ENCODE data around the gene ZNF678.

GRCh38 chr1:227548448-227548847, 14.9 kb upstream of the ZNF678 start:
- TF ChIP-seq CEBPG (CRISPR knock-in tag; IDR thresholded peaks at IDR 0.05) = no peak
- no peak for TF ChIP-seq CEBPG (tag; conservative IDR thresholded peaks at IDR 0.05 in 1 of 2, IDR thresholded peaks at IDR 0.05 in 1 of 2)
- TF ChIP-seq CTCF (IDR thresholded peaks at IDR 0.05 in 2 of 3, conservative IDR thresholded peaks at IDR 0.05 in 1 of 3; ENCODE audit: insufficient read depth in 2 of 3, low read depth in 1 of 3, low read length in 3 of 3) = no peak
- no peak for TF ChIP-seq MTF1 (CRISPR knock-in tag; IDR thresholded peaks at IDR 0.05; ENCODE audit: borderline replicate concordance)
- no peak for TF ChIP-seq E2F1 (CRISPR knock-in tag; IDR thresholded peaks at IDR 0.05)
- TF ChIP-seq ETS1 (conservative IDR thresholded peaks at IDR 0.05; ENCODE audit: control insufficient read depth, low read depth, low read length) = no peak
- no peak for TF ChIP-seq ZNF224 (CRISPR knock-in tag; IDR thresholded peaks at IDR 0.05)
- TF ChIP-seq HCFC1 (IDR thresholded peaks at IDR 0.05; ENCODE audit: low read depth, low read length) = no peak
- TF ChIP-seq HMG20A (CRISPR knock-in tag; conservative IDR thresholded peaks at IDR 0.05) = no peak
- no peak for TF ChIP-seq JUND (IDR thresholded peaks at IDR 0.05; ENCODE audit: borderline replicate concordance, low read depth, low read length)
- TF ChIP-seq JUND (tag; IDR thresholded peaks at IDR 0.05; ENCODE audit: borderline replicate concordance, low read depth, low read length) = no peak
- TF ChIP-seq HDAC2 (IDR thresholded peaks at IDR 0.05) = no peak
- TF ChIP-seq JUNB (CRISPR knock-in tag; conservative IDR thresholded peaks at IDR 0.05) = no peak
- no peak for TF ChIP-seq POLR2A (conservative IDR thresholded peaks at IDR 0.05)
- TF ChIP-seq, protein P1, sequence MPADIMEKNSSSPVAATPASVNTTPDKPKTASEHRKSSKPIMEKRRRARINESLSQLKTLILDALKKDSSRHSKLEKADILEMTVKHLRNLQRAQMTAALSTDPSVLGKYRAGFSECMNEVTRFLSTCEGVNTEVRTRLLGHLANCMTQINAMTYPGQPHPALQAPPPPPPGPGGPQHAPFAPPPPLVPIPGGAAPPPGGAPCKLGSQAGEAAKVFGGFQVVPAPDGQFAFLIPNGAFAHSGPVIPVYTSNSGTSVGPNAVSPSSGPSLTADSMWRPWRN (IDR thresholded peaks at IDR 0.05; ENCODE audit: low read depth) = no peak
- no peak for TF ChIP-seq ZNF551 (CRISPR knock-in tag; IDR thresholded peaks at IDR 0.05)

Data from K562 (cell line).